GM21717 (cell line): ENCODE measurements around the gene UBE3C.
"Not testable (repeated sequence)": the region's sequence is repeated elsewhere in the genome, so short reads cannot be mapped to it uniquely, and the experiment has no call there.

Experiments used
- ATAC-seq: cut with Tn5 transposase; IDR thresholded peaks from one replicate; pipeline ENCODE4 v1.9.1; 2021; ENCODE audit warnings: mild to moderate bottlenecking, moderate library complexity; ENCODE audit not compliant: unreplicated experiment

The UBE3C gene

DNA sequence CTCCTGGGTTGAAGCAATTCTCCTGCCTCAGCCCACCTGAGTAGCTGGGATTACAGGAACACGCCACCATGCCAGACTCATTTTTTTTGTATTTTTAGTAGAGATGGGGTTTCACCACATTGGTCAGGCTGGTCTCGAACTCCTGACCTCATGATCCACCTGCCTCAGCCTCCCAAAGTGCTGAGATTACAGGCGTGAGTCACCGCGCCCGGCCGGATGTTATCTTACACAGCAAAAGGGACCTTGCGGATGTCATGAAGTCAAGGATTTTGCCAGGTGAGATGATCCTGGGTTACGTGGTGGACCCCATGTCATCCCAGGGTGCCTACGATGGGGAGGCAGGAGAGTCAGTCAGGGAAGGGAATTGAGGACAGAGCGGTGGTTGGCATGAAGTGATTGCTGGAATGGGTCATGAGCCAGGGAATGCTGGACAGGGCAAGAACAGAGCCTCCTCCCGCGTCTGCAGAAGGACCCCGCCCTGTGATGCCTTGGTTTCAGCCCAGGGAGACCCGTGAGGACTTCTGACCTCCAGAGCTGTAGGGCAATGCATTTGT, 8.7 kb upstream of the UBE3C start:
- ATAC-seq, result no peak

DNA sequence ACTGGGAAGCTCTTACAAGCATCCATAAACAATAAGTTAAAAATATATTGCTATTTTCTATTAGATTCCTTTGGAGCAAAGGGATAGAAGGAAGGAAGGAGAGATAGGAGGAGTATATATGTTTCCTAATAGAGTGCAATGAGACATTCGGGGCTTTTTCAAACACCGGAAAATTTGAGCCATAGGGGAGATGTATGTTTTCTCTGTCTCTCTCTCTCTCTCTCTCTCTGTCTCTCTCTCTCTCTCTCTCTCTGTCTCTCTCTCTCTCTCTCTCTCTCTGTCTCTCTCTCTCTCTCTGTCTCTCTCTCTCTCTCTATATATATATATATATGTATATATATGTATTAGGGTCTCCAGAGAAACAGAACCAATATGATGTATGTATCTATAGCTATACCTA, 7.9 kb upstream of the UBE3C start:
- not testable (repeated sequence) for ATAC-seq

- no peak for ATAC-seq
Measured at GRCh38 chr7:157132796-157133195, 5.9 kb upstream of the UBE3C start.

- no peak for ATAC-seq
Measured at GRCh38 chr7:157133304-157133703, 5.4 kb upstream of the UBE3C start.

GRCh38 chr7:157136372-157136771, 2.4 kb upstream of the UBE3C start:
- no peak for ATAC-seq

- ATAC-seq, result no peak
Measured at GRCh38 chr7:157138101-157138423, 664 bp upstream of the UBE3C start.

GRCh38 chr7:157139111-157139809, 534 bp downstream of the UBE3C start:
- peak; percentile 46 for ATAC-seq

- no peak for ATAC-seq
Measured at GRCh38 chr7:157139810-157140510, 1.2 kb downstream of the UBE3C start.

- no peak for ATAC-seq
Measured at GRCh38 chr7:157140511-157140905, 1.8 kb downstream of the UBE3C start.

GRCh38 chr7:157141525-157142060, 2.9 kb downstream of the UBE3C start:
- ATAC-seq, result no peak

- no peak for ATAC-seq
Measured at GRCh38 chr7:157143788-157144187, 5.1 kb downstream of the UBE3C start.

- no peak for ATAC-seq
Measured at GRCh38 chr7:157149317-157149716, 10.6 kb downstream of the UBE3C start.

- ATAC-seq, result no peak
Measured at GRCh38 chr7:157150882-157151281, 12.2 kb downstream of the UBE3C start.

- ATAC-seq, result no peak
Measured at GRCh38 chr7:157151626-157152339, 13.1 kb downstream of the UBE3C start.

- no peak for ATAC-seq
Measured at GRCh38 chr7:157152391-157152937, 13.7 kb downstream of the UBE3C start.

DNA sequence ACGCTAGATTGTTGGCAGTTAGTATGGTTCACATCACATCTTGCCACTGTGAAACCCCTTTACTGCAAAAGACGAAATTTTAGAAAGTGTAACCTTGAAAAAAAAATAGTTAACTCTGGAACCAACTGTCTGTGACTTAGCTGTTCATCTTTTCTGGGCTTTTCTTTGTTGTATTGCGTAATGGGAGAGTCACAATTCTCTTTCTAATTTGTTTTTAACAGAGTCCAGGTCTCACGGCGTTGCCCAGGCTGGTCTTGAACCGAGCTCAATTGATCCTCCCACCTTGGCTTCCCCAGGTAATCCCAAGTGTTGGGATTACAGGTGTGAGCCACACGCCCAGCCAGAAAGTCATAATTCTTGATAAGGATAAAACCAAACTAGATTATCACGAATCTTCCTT, 14.5 kb downstream of the UBE3C start:
- ATAC-seq, result no peak

GRCh38 chr7:157155959-157156358, 17.2 kb downstream of the UBE3C start:
- ATAC-seq, result no peak

DNA sequence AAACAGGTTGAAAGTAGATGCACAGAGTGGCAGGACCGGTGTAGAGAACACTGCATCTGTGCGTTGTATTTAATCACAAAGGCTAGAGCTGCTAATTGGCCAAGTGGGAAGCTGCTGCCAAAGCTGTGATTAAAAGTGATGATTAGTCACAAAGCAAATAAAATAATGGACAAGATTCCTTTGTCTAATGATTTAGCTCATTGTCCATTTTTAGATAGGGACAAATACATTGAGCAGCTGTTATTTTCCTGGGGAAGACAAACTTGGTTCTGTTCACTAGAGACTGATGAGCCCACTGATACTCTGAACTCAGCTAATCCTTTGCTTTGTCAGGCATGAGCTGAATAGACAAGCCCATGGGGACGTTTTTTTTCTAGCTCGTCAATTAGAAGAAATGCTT, 19.7 kb downstream of the UBE3C start:
- no peak for ATAC-seq

DNA sequence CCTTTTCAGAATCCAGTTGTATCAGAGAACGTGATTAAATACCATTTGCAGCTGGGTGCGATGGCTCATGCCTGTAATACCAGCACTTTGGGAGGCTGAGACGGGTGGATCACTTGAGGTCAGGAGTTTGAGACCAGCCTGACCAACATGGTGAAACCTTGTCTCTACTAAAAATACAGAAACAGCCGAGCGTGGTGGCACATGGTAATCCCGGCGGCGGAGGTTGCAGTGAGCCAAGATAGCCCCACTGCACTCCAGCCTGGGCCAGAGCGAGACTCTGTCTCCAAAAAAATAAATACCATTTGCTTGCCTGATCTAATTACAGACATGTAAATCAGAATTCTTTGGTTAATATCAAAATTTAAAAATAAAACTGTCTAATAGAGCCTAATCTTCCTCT, 20.8 kb downstream of the UBE3C start:
- not testable (repeated sequence) for ATAC-seq

GRCh38 chr7:157160433-157160832, 21.7 kb downstream of the UBE3C start:
- no peak for ATAC-seq

- ATAC-seq, result no peak
Measured at GRCh38 chr7:157165987-157166386, 27.3 kb downstream of the UBE3C start.
